Fibroblast of peridontal ligament (primary cell): ENCODE results near the gene OR4D9.
A peak's percentile ranks its signal among the peaks of the same experiment; 100 is the strongest.
"Not testable (repeated sequence)": the region's sequence is repeated elsewhere in the genome, so short reads cannot be mapped to it uniquely, and the experiment has no call there.

Source experiments
- DNase-seq: peaks from one replicate; pipeline ENCODE4 v3.0.0-alpha.2; 2010; ENCODE audit errors: extremely low read depth

OR4D9 gene

GRCh38 chr11:59510941-59511589 is at the start of gene OR4D9:
OR4D9 (plus strand) TSS chr11:59511539; CDS start chr11:59514913, 3,374 bp downstream.
- no peak for DNase-seq

GRCh38 chr11:59463190-59463641 is 48.1 kb upstream of the OR4D9 start:
- DNase-seq = no peak

- no peak for DNase-seq
Observed at GRCh38 chr11:59473015-59473414, 38.3 kb upstream of the OR4D9 start, which contains the start of gene OR4D10. OR4D10 (plus strand) TSS chr11:59473315; CDS start chr11:59477430, 4,115 bp downstream.

GRCh38 chr11:59475176-59475575 is 36.2 kb upstream of the OR4D9 start:
- DNase-seq = no peak

- no peak for DNase-seq
Observed at GRCh38 chr11:59479906-59480305, 31.4 kb upstream of the OR4D9 start.

GRCh38 chr11:59480359-59480758 is 31.0 kb upstream of the OR4D9 start:
- DNase-seq = no peak

GRCh38 chr11:59501931-59502330 is 9.4 kb upstream of the OR4D9 start:
- DNase-seq = no peak

GRCh38 chr11:59503276-59503675 is 8.1 kb upstream of the OR4D9 start, which contains the start of gene OR4D11:
OR4D11 (plus strand) TSS chr11:59503576; CDS start chr11:59503576, 0 bp downstream.
- no peak for DNase-seq

- DNase-seq = no peak
Observed at GRCh38 chr11:59511675-59512074, 336 bp downstream of the OR4D9 start.

GRCh38 chr11:59520139-59520538 is 8.8 kb downstream of the OR4D9 start:
- DNase-seq = not testable (repeated sequence)

GRCh38 chr11:59520741-59521140 is 9.4 kb downstream of the OR4D9 start:
- no peak for DNase-seq

GRCh38 chr11:59523541-59523940 is 12.2 kb downstream of the OR4D9 start:
- no peak for DNase-seq

GRCh38 chr11:59528711-59529110 is 17.4 kb downstream of the OR4D9 start:
- DNase-seq = no peak

- no peak for DNase-seq
Observed at GRCh38 chr11:59532620-59533019, 21.3 kb downstream of the OR4D9 start.

- no peak for DNase-seq
Observed at GRCh38 chr11:59534676-59535075, 23.3 kb downstream of the OR4D9 start.

GRCh38 chr11:59542142-59542810 is 30.9 kb downstream of the OR4D9 start:
- DNase-seq = no peak

- not testable (repeated sequence) for DNase-seq
Observed at GRCh38 chr11:59543713-59544112, 32.4 kb downstream of the OR4D9 start.

- no peak for DNase-seq
Observed at GRCh38 chr11:59544869-59545178, 33.5 kb downstream of the OR4D9 start.

- no peak for DNase-seq
Observed at GRCh38 chr11:59545179-59546020, 34.1 kb downstream of the OR4D9 start.

- DNase-seq = not testable (repeated sequence)
Observed at GRCh38 chr11:59547605-59548308, 36.4 kb downstream of the OR4D9 start.

GRCh38 chr11:59548309-59548656 is 36.9 kb downstream of the OR4D9 start:
- DNase-seq = no peak

GRCh38 chr11:59550368-59550841 is 39.1 kb downstream of the OR4D9 start:
- DNase-seq = peak; percentile 95
